ENCODE results near the gene IL20RB. TPM values are rescaled to one million over a fixed set of nuclear protein-coding genes. Genes with fewer than 3 reads are reported as not detected.

IL20RB gene
- total RNA-seq, 1 donor: 1.8 TPM

DNA sequence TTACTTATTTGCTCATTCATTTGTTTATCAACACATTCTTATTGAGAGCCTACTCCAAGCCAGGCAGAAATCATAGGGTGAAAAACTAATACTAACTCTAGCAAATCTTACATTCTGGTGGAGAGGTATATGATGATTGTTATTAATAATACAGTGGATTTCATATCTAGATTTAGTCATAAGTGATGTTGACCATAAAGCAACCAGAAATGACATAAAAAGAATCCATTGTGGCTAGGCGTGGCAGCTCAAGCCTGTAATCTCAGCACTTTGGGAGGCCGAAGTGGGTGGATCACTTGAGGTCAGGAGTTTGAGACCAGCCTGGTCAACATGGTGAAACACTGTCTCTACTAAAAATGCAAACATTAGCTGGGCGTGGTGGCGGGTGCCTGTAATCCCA lies 26.2 kb upstream of the IL20RB start:
- no peak overlapping the region for H3K4me3 ChIP-seq (ENCODE audit: insufficient read depth, low read length)
- H3K79me2 ChIP-seq (ENCODE audit: insufficient read depth, low read length): peaks cover 41% of the 10 kb centered on the region
- H4K20me1 ChIP-seq (ENCODE audit: insufficient read depth, low read length): peaks cover 2% of the 10 kb centered on the region
- H3K27me3 ChIP-seq (ENCODE audit: insufficient read depth, low read length): no peaks in the 10 kb centered on the region
- H3K27ac ChIP-seq (ENCODE audit: low read depth, low read length): no peak overlapping the region
- no peaks in the 10 kb centered on the region for H3K9me3 ChIP-seq (ENCODE audit: low read depth, low read length)
- H2AFZ ChIP-seq (ENCODE audit: low read length): no peak overlapping the region
- no peak overlapping the region for H3K4me2 ChIP-seq (ENCODE audit: insufficient read depth, low read length)
- DNase-seq (ENCODE audit: insufficient read length, low spot score, missing footprints): no peak
- TF ChIP-seq, protein P1, sequence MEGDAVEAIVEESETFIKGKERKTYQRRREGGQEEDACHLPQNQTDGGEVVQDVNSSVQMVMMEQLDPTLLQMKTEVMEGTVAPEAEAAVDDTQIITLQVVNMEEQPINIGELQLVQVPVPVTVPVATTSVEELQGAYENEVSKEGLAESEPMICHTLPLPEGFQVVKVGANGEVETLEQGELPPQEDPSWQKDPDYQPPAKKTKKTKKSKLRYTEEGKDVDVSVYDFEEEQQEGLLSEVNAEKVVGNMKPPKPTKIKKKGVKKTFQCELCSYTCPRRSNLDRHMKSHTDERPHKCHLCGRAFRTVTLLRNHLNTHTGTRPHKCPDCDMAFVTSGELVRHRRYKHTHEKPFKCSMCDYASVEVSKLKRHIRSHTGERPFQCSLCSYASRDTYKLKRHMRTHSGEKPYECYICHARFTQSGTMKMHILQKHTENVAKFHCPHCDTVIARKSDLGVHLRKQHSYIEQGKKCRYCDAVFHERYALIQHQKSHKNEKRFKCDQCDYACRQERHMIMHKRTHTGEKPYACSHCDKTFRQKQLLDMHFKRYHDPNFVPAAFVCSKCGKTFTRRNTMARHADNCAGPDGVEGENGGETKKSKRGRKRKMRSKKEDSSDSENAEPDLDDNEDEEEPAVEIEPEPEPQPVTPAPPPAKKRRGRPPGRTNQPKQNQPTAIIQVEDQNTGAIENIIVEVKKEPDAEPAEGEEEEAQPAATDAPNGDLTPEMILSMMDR (IDR thresholded peaks at IDR 0.05; ENCODE audit: extremely low read depth, low read depth, low read length): no peak
- peaks cover 10% of the 10 kb centered on the region for H3K4me1 ChIP-seq (ENCODE audit: insufficient read depth, low read length)
- H3K36me3 ChIP-seq (ENCODE audit: insufficient read depth, low read length): peaks cover 5% of the 10 kb centered on the region

DNA sequence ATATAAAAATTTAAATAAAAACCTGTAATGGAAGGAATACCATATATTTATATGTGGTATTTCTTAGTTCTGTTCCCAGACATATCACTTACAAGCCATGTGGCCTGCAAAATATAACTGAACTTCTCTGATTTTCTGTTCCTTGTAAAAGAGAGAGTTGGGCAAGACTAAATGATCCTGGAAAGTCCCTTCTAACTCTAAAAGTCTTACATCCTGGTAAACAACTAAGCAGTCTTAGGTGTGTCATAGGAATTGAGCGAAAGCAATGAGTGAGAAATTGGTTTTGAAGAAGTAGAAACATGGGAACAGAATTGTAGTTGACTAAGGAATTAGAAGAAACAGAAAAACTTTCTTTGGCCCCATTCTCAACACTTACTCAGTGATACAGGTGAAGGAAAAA lies 25.3 kb upstream of the IL20RB start:
- TF ChIP-seq, protein P1 (IDR thresholded peaks at IDR 0.05; ENCODE audit: extremely low read depth, low read depth, low read length): no peak
- H3K9me3 ChIP-seq (ENCODE audit: low read depth, low read length): no peaks in the 10 kb centered on the region
- H2AFZ ChIP-seq (ENCODE audit: low read length): no peak overlapping the region
- H3K36me3 ChIP-seq (ENCODE audit: insufficient read depth, low read length): peaks cover 5% of the 10 kb centered on the region
- no peak overlapping the region for H3K27ac ChIP-seq (ENCODE audit: low read depth, low read length)
- peaks cover 41% of the 10 kb centered on the region for H3K79me2 ChIP-seq (ENCODE audit: insufficient read depth, low read length)
- no peaks in the 10 kb centered on the region for H3K27me3 ChIP-seq (ENCODE audit: insufficient read depth, low read length)
- H3K4me3 ChIP-seq (ENCODE audit: insufficient read depth, low read length): no peak overlapping the region
- no peak for DNase-seq (ENCODE audit: insufficient read length, low spot score, missing footprints)
- H3K4me1 ChIP-seq (ENCODE audit: insufficient read depth, low read length): peaks cover 11% of the 10 kb centered on the region
- peaks cover 2% of the 10 kb centered on the region for H4K20me1 ChIP-seq (ENCODE audit: insufficient read depth, low read length)
- H3K4me2 ChIP-seq (ENCODE audit: insufficient read depth, low read length): no peak overlapping the region

DNA sequence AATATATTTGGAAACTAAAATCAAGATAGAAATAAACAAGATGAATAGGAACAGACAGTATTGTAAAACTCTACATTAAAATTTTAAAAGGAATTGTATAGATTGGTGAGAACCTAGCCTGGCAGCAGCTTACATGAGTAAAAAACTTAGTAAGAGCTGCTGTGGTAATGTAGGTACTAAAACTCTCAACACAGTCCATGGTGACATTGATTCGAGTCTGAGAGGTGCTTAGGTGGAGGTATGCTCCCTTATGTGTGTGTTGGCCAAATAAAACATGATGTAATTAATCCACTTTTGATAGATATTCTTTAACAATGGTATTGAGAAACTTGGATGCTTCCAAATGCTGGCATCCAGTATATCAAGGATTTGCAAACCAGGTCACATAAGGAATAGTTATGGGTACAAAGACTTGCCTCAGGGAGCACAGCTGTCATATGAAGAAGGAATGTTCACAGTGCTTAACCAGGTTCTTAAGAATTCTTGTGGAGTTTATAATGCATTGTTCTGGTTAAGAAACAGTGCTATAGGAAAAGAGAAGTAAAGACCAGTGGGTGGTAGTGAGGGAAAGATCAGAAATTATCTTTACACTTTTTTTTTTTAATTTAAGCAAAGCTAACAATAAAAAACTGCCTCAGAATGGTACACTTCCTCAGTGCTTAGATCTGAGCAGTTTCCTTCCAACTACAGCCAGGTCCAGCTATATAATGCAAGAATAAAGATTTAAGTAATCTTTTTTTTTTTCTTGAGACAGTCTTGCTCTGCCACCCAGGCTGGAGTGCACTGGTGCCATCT lies 24.6 kb upstream of the IL20RB start:
- Histone ChIP-seq H4K20me1 (ENCODE audit: insufficient read depth, low read length) (peaks cover 7% of the 10 kb centered on the region), H3K27ac (ENCODE audit: low read depth, low read length) (no peak overlapping the region), H3K4me3 (ENCODE audit: insufficient read depth, low read length) (no peak overlapping the region), H3K9me3 (ENCODE audit: low read depth, low read length) (no peaks in the 10 kb centered on the region), H3K27me3 (ENCODE audit: insufficient read depth, low read length) (no peaks in the 10 kb centered on the region), H3K4me1 (ENCODE audit: insufficient read depth, low read length) (peaks cover 17% of the 10 kb centered on the region), H3K4me2 (ENCODE audit: insufficient read depth, low read length) (no peak overlapping the region), H3K79me2 (ENCODE audit: insufficient read depth, low read length) (peaks cover 41% of the 10 kb centered on the region), H2AFZ (ENCODE audit: low read length) (no peak overlapping the region), H3K36me3 (ENCODE audit: insufficient read depth, low read length) (peaks cover 4% of the 10 kb centered on the region)
- TF ChIP-seq, protein P1 (IDR thresholded peaks at IDR 0.05; ENCODE audit: extremely low read depth, low read depth, low read length): no peak
- DNase-seq (ENCODE audit: insufficient read length, low spot score, missing footprints): no peak

DNA sequence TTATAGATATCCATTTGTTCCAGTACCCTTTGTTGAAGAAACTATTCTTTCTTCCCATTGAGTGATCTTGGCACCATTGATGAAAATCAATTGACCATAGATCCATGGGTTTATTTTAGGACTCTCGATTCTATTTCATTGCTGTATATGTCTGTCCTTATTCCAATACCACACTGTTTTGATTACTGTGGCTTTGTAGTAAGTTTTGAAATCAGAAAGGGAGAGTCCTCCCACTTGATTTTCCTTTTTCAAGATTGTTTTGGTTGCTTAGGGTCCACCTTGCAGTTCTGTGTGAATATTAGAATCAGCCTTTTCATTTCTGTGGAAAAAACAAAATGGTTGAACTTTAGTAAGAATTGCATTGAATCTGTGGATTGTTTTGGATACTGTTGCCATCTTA lies 20.6 kb upstream of the IL20RB start:
- Histone ChIP-seq H3K4me3 (ENCODE audit: insufficient read depth, low read length) (no peak overlapping the region), H3K4me1 (ENCODE audit: insufficient read depth, low read length) (peaks cover 11% of the 10 kb centered on the region), H3K79me2 (ENCODE audit: insufficient read depth, low read length) (peaks cover 78% of the 10 kb centered on the region), H3K9me3 (ENCODE audit: low read depth, low read length) (no peaks in the 10 kb centered on the region), H3K4me2 (ENCODE audit: insufficient read depth, low read length) (no peak overlapping the region), H4K20me1 (ENCODE audit: insufficient read depth, low read length) (peaks cover 16% of the 10 kb centered on the region), H3K27ac (ENCODE audit: low read depth, low read length) (no peak overlapping the region), H3K27me3 (ENCODE audit: insufficient read depth, low read length) (no peaks in the 10 kb centered on the region), H3K36me3 (ENCODE audit: insufficient read depth, low read length) (no peaks in the 10 kb centered on the region), H2AFZ (ENCODE audit: low read length) (no peak overlapping the region)
- DNase-seq (ENCODE audit: insufficient read length, low spot score, missing footprints): no peak
- TF ChIP-seq, protein P1 (IDR thresholded peaks at IDR 0.05; ENCODE audit: extremely low read depth, low read depth, low read length): no peak
